Measurements from ENCODE around the gene PSMA2. TPM values are rescaled to one million over a fixed set of nuclear protein-coding genes. Genes with fewer than 3 reads are reported as not detected.

The PSMA2 gene
- total and polyA plus RNA-seq, 10 donors = 44.3 to 144 (median 59.5) TPM

DNA sequence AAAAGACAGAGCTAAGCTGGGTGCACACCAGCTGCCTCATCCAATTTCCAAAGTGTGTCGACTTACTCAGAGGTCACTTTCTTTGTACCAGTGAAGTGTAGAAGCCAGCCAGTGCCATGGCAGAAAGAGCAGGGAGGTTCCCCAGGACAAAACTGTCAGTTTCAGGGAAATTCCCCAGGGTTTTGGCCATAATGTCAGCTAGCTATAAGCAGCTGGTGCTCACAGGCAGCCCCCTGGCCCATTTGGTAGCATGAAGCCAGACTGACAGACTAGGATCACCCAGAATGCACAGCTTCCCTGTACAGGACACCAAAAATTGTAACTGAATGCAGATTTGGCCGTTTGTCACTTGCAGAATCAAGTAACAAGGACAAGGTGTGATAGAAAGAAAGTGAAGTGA, 28.8 kb upstream of the PSMA2 start:
- Histone ChIP-seq H3K4me3 (no peak overlapping the region), H3K9me3 (peaks cover 0 to 20% (median 10%) of the 10 kb centered on the region in 8 donors), H3K27me3 (replicated peaks in 1 of 7) (peaks cover 0 to 6% (median 0%) of the 10 kb centered on the region in 7 donors), H3K27ac (no peak overlapping the region), H3K4me1 (no peaks in the 10 kb centered on the region), H3K36me3 (no peaks in the 10 kb centered on the region)
- intact Hi-C loops (cut with DNase I; ENCODE audit: low total_unique reads) = no loop called here
- DNase-seq = no peak
- TF ChIP-seq POLR2AphosphoS5 (IDR thresholded peaks at IDR 0.05) (no peak), POLR2A (IDR thresholded peaks at IDR 0.05) (no peak)
- TF ChIP-seq, protein P1, sequence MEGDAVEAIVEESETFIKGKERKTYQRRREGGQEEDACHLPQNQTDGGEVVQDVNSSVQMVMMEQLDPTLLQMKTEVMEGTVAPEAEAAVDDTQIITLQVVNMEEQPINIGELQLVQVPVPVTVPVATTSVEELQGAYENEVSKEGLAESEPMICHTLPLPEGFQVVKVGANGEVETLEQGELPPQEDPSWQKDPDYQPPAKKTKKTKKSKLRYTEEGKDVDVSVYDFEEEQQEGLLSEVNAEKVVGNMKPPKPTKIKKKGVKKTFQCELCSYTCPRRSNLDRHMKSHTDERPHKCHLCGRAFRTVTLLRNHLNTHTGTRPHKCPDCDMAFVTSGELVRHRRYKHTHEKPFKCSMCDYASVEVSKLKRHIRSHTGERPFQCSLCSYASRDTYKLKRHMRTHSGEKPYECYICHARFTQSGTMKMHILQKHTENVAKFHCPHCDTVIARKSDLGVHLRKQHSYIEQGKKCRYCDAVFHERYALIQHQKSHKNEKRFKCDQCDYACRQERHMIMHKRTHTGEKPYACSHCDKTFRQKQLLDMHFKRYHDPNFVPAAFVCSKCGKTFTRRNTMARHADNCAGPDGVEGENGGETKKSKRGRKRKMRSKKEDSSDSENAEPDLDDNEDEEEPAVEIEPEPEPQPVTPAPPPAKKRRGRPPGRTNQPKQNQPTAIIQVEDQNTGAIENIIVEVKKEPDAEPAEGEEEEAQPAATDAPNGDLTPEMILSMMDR (IDR thresholded peaks at IDR 0.05 in 8 of 11, conservative IDR thresholded peaks at IDR 0.05 in 3 of 11) = no peak
- WGBS, 5 donors = 46 to 65% (median 54%) methylated on average over 2 of the region's 2 CpGs

- H3K36me3 ChIP-seq = no peaks in the 10 kb centered on the region
- H3K4me1 ChIP-seq = no peaks in the 10 kb centered on the region
- H3K27me3 ChIP-seq (replicated peaks in 1 of 7) = peaks cover 0 to 6% (median 0%) of the 10 kb centered on the region in 7 donors
- no peak overlapping the region for H3K4me3 ChIP-seq
- WGBS, 5 donors = 73 to 88% (median 79%) methylated on average over 2 of the region's 2 CpGs
- H3K9me3 ChIP-seq = peaks cover 0 to 26% (median 15%) of the 10 kb centered on the region in 8 donors
- no peak for DNase-seq
- H3K27ac ChIP-seq = no peak overlapping the region
- intact Hi-C loops (cut with DNase I; ENCODE audit: low total_unique reads) = no loop called here
- TF ChIP-seq POLR2A (IDR thresholded peaks at IDR 0.05) = no peak
- TF ChIP-seq, protein P1 (IDR thresholded peaks at IDR 0.05 in 8 of 11, conservative IDR thresholded peaks at IDR 0.05 in 3 of 11) = no peak
- TF ChIP-seq POLR2AphosphoS5 (IDR thresholded peaks at IDR 0.05) = no peak
These were observed 27.6 kb upstream of the PSMA2 start for GRCh38 chr7:42959549-42959948.

- no peak for DNase-seq
- Histone ChIP-seq H3K9me3 (peaks cover 0 to 26% (median 15%) of the 10 kb centered on the region in 8 donors), H3K36me3 (no peaks in the 10 kb centered on the region), H3K27me3 (replicated peaks in 1 of 7) (peaks cover 0 to 6% (median 0%) of the 10 kb centered on the region in 7 donors), H3K4me1 (no peaks in the 10 kb centered on the region), H3K27ac (no peak overlapping the region), H3K4me3 (no peak overlapping the region)
- intact Hi-C loops (cut with DNase I; ENCODE audit: low total_unique reads) = no loop called here
- no peak for TF ChIP-seq POLR2A (IDR thresholded peaks at IDR 0.05)
- TF ChIP-seq POLR2AphosphoS5 (IDR thresholded peaks at IDR 0.05) = no peak
- TF ChIP-seq, protein P1 (IDR thresholded peaks at IDR 0.05 in 8 of 11, conservative IDR thresholded peaks at IDR 0.05 in 3 of 11) = no peak
These were observed 24.1 kb upstream of the PSMA2 start for GRCh38 chr7:42956062-42956461.

DNA sequence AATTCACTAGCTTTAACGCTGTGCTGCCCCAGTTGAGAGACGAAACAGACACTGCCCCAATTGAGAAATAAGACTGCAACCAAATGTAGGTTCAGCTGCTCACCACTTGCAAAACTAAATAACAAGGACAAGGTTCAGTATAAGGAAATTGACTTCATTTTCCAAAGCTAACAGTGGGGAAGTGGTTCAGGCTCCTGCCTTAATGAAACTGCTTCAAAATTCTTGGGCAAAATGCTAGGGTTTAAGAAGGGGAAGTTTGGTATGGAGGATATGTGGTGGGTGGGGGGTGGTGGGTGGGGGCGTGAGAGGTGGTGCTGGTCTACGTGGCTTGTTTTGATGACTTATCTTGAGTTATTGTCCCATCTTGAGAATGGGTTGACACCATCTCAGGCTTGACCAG, 22.0 kb upstream of the PSMA2 start:
- intact Hi-C loops (cut with DNase I; ENCODE audit: low total_unique reads) = no loop called here
- no peak for DNase-seq

More for the DNA sequence above, 22.0 kb upstream of the PSMA2 start:
- Histone ChIP-seq H3K36me3 (no peaks in the 10 kb centered on the region), H3K4me1 (no peaks in the 10 kb centered on the region), H3K9me3 (peaks cover 0 to 26% (median 15%) of the 10 kb centered on the region in 8 donors), H3K27me3 (replicated peaks in 1 of 7) (no peaks in the 10 kb centered on the region), H3K27ac (no peak overlapping the region), H3K4me3 (no peak overlapping the region)
- TF ChIP-seq, protein P1 (IDR thresholded peaks at IDR 0.05 in 8 of 11, conservative IDR thresholded peaks at IDR 0.05 in 3 of 11) = no peak
- TF ChIP-seq POLR2AphosphoS5 (IDR thresholded peaks at IDR 0.05) (no peak), POLR2A (IDR thresholded peaks at IDR 0.05) (no peak)
- WGBS, 5 donors = 70 to 89% (median 84%) methylated on average over 4 of the region's 4 CpGs
